Measurements from ENCODE around the gene TPI1. TPM values are rescaled to one million over a fixed set of nuclear protein-coding genes. Genes with fewer than 3 reads are reported as not detected.
"Not testable (repeated sequence)": the region's sequence is repeated elsewhere in the genome, so short reads cannot be mapped to it uniquely, and the experiment has no call there.

The TPI1 gene
- total RNA-seq, 2 experiments from 2014 or later = 608 to 801 TPM

GRCh38 chr12:6904280-6905276 is 37.2 kb downstream of the TPI1 start, which contains the start of gene LRRC23:
LRRC23 (plus strand) TSS chr12:6904822; CDS start chr12:6905634, 812 bp downstream.
- Histone ChIP-seq H3K4me1 (ENCODE audit: insufficient read depth, low read length, poor library complexity, severe bottlenecking) (peaks cover 18% of the 10 kb centered on the region), H3K36me3 (ENCODE audit: insufficient read depth, low read length) (peaks cover 8% of the 10 kb centered on the region; the same call in 1 of the 2 replicates), H3K4me3 (ENCODE audit: low read depth, low read length, poor library complexity, severe bottlenecking) (peak within 1 kb of the TSS; percentile 81), H3K27ac (ENCODE audit: low read depth, low read length, poor library complexity, severe bottlenecking) (no peak within 1 kb of the TSS), H2AFZ (ENCODE audit: low read length) (peak within 1 kb of the TSS; percentile 80), H3K4me2 (ENCODE audit: low read length) (peak within 1 kb of the TSS; percentile 97), H3K9me2 (ENCODE audit: insufficient read depth, low read length) (no peaks in the 10 kb centered on the region), H4K20me1 (ENCODE audit: insufficient read depth, low read length) (no peaks in the 10 kb centered on the region), H3K79me2 (ENCODE audit: insufficient read depth, low read depth, low read length) (no peaks in the 10 kb centered on the region), H3K9me3 (ENCODE audit: low read length) (no peaks in the 10 kb centered on the region)
- no TSS peak for BruUV-seq (replicated peaks)
- intact Hi-C loops (cut with micrococcal nuclease; ENCODE audit: unreplicated experiment) = no loop called here
- ChIA-PET CTCF (ENCODE audit: unreplicated experiment) (no interaction called here), POLR2A (interaction anchor here (0.6 to 2.8 kb wide), 8 partner anchors 9 to 65 kb away, joined by 3 to 13 read pairs (median 4); partner anchors contain the start of genes C12orf57, CDCA3, ENO2 and GNB3)
- TF ChIP-seq CTCF (conservative IDR thresholded peaks at IDR 0.05; ENCODE audit: low read length) (no peak), EZH2phosphoT487 (IDR thresholded peaks at IDR 0.05; ENCODE audit: borderline replicate concordance, low read depth, low read length) (no peak)
- DNase-seq (ENCODE audit: low spot score) = peak; percentile 95

- intact Hi-C loops (cut with micrococcal nuclease; ENCODE audit: unreplicated experiment) = no loop called here
- Histone ChIP-seq H4K20me1 (ENCODE audit: insufficient read depth, low read length) (no peaks in the 10 kb centered on the region), H3K36me3 (ENCODE audit: insufficient read depth, low read length) (peaks cover 8% of the 10 kb centered on the region; the same call in 1 of the 2 replicates), H3K4me2 (ENCODE audit: low read length) (peak overlapping the region; percentile 97), H3K9me2 (ENCODE audit: insufficient read depth, low read length) (no peaks in the 10 kb centered on the region), H3K79me2 (ENCODE audit: insufficient read depth, low read depth, low read length) (no peaks in the 10 kb centered on the region), H3K4me3 (ENCODE audit: low read depth, low read length, poor library complexity, severe bottlenecking) (peak overlapping the region; percentile 81), H2AFZ (ENCODE audit: low read length) (no peak overlapping the region), H3K4me1 (ENCODE audit: insufficient read depth, low read length, poor library complexity, severe bottlenecking) (peaks cover 18% of the 10 kb centered on the region), H3K27ac (ENCODE audit: low read depth, low read length, poor library complexity, severe bottlenecking) (no peak overlapping the region), H3K9me3 (ENCODE audit: low read length) (no peaks in the 10 kb centered on the region)
- TF ChIP-seq CTCF (conservative IDR thresholded peaks at IDR 0.05; ENCODE audit: low read length) (no peak), EZH2phosphoT487 (IDR thresholded peaks at IDR 0.05; ENCODE audit: borderline replicate concordance, low read depth, low read length) (no peak)
- CTCF ChIA-PET (ENCODE audit: unreplicated experiment) = interaction anchor here (0.6 to 0.7 kb wide), 2 partner anchors 15 to 300 kb away, joined by 3 to 4 read pairs; no protein-coding TSS in a partner anchor
- BruUV-seq (replicated peaks) = no TSS peak
- POLR2A ChIA-PET = interaction anchor here (0.5 to 2.8 kb wide), 6 partner anchors 8 to 54 kb away, joined by 3 to 13 read pairs (median 4); partner anchors contain the start of genes C12orf57, CDCA3, ENO2 and RNU7-1
- no peak for DNase-seq (ENCODE audit: low spot score)
Measured at GRCh38 chr12:6905414-6906040, 38.2 kb downstream of the TPI1 start.

- H3K27ac ChIP-seq (ENCODE audit: low read depth, low read length, poor library complexity, severe bottlenecking); H3K4me2 ChIP-seq (ENCODE audit: low read length); H3K79me2 ChIP-seq (ENCODE audit: insufficient read depth, low read depth, low read length); H4K20me1 ChIP-seq (ENCODE audit: insufficient read depth, low read length); DNase-seq (ENCODE audit: low spot score); CTCF ChIA-PET (ENCODE audit: unreplicated experiment); BruUV-seq (replicated peaks); intact Hi-C loops (cut with micrococcal nuclease; ENCODE audit: unreplicated experiment); H3K4me3 ChIP-seq (ENCODE audit: low read depth, low read length, poor library complexity, severe bottlenecking); H3K9me3 ChIP-seq (ENCODE audit: low read length); H2AFZ ChIP-seq (ENCODE audit: low read length); H3K36me3 ChIP-seq (ENCODE audit: insufficient read depth, low read length); H3K9me2 ChIP-seq (ENCODE audit: insufficient read depth, low read length): not testable (repeated sequence)
- POLR2A ChIA-PET = interaction anchor here (0.6 to 1.5 kb wide), 7 partner anchors 8 to 1448 kb away, joined by 3 to 5 read pairs (median 3); no protein-coding TSS in a partner anchor
- peaks cover 20% of the 10 kb centered on the region for H3K4me1 ChIP-seq (ENCODE audit: insufficient read depth, low read length, poor library complexity, severe bottlenecking)
Measured at GRCh38 chr12:6908141-6908540, 40.8 kb downstream of the TPI1 start.
